SU-DHL-6 (cell line): Measurements from ENCODE around the gene WDR72.

Experiments used
- H2AFZ ChIP-seq: fragments of 200-600 bp; sonication (generic); 2 replicates; pipeline ENCODE4 v1.6.1; 2014; ENCODE audit warnings: low read depth, mild to moderate bottlenecking, moderate library complexity, mixed read lengths, antibody characterized with exemption, low read length; ENCODE audit not compliant: severe bottlenecking
- H3F3A ChIP-seq: fragments of 200-600 bp; shearing (Covaris generic); 2 replicates; pipeline ENCODE4 v1.6.0; 2016; ENCODE audit warnings: antibody characterized with exemption, mild to moderate bottlenecking; ENCODE audit not compliant: insufficient read depth
- H3K27ac ChIP-seq: fragments of 200-600 bp; sonication (generic); 2 replicates; pipeline ENCODE4 v1.5.1; 2016; ENCODE audit warnings: low read depth, mild to moderate bottlenecking, low read length, moderate library complexity, mixed read lengths
- H3K27me3 ChIP-seq: fragments of 200-600 bp; sonication (generic), shearing (Covaris generic); 2 replicates; pipeline ENCODE4 v1.6.0; 2014; ENCODE audit warnings: mild to moderate bottlenecking, low read length
- H3K36me3 ChIP-seq: fragments of 200-600 bp; sonication (generic); 2 replicates; pipeline ENCODE4 v1.6.1; 2014; ENCODE audit warnings: mild to moderate bottlenecking, low read length, mixed read lengths
- H3K4me2 ChIP-seq: fragments of 300-600, 200-600 bp; shearing (Covaris generic), sonication (generic); 2 replicates; pipeline ENCODE4 v1.6.0; 2014; ENCODE audit warnings: low read length, low read depth, mild to moderate bottlenecking; ENCODE audit not compliant: poor library complexity, severe bottlenecking
- H3K4me3 ChIP-seq: fragments of 200-600 bp; sonication (generic); 2 replicates; pipeline ENCODE4 v1.5.1; 2014; ENCODE audit warnings: antibody characterized with exemption, low read length, mild to moderate bottlenecking, mixed read lengths; ENCODE audit not compliant: insufficient read depth, poor library complexity, severe bottlenecking
- H3K79me2 ChIP-seq: fragments of 200-600 bp; sonication (generic); 2 replicates; pipeline ENCODE4 v1.6.1; 2014; ENCODE audit warnings: mild to moderate bottlenecking, low read length, moderate library complexity; ENCODE audit not compliant: insufficient read depth
- H3K9ac ChIP-seq: fragments of 200-600 bp; sonication (generic); 2 replicates; pipeline ENCODE4 v1.7.0; 2014; ENCODE audit warnings: mild to moderate bottlenecking, low read length
- H3K9me2 ChIP-seq: fragments of 200-600 bp; sonication (generic); replicated peaks from 2 replicates; pipeline ENCODE4 v1.6.1; 2014; ENCODE audit warnings: low read length; ENCODE audit not compliant: insufficient read depth
- H3K9me3 ChIP-seq: fragments of 200-600 bp; sonication (generic); 2 replicates; pipeline ENCODE4 v1.6.1; 2014; ENCODE audit warnings: low read length, mixed read lengths; ENCODE audit not compliant: insufficient read depth
- H4K20me1 ChIP-seq: fragments of 200-600 bp; sonication (generic); 2 replicates; pipeline ENCODE4 v1.6.1; 2014; ENCODE audit warnings: low read depth, mild to moderate bottlenecking, antibody characterized with exemption, low read length, moderate library complexity, mixed read lengths
- EZH2phosphoT487 ChIP-seq: fragments of 200-600 bp; sonication (generic), shearing (Covaris generic); conservative IDR thresholded peaks from 2 replicates; pipeline ENCODE4 v1.6.1; 2018; ENCODE audit warnings: mild to moderate bottlenecking, antibody characterized with exemption, low read length, moderate library complexity, mixed read lengths
- TF ChIP-seq, protein P1 (sequence below): fragments of 200-600 bp; sonication (generic); IDR thresholded peaks from one replicate; pipeline ENCODE4 v1.5.1; 2017; ENCODE audit warnings: antibody characterized with exemption, mild to moderate bottlenecking, low read length, moderate library complexity; ENCODE audit not compliant: insufficient read depth, poor library complexity, severe bottlenecking

The WDR72 gene

DNA sequence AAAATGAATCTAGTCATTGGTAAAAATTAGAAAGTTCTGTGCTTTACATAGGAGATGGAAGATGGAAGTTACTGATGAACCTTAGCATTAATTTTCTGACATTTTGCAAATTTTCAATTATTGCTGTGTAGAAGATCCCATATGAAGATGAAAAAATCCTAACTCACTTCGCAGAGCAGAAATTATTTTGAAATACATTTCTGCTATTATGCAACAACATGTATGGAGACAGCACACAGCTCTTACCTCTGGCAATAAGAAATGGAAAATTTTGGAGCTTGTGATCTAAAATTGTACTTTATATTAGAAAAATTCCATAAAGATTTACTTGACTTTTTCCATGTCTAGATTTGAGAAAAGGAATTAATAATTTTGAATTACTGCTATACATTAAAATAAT is 177.9 kb downstream of the WDR72 start:
- H3K27ac ChIP-seq, result no peak overlapping the region
- no peak overlapping the region for H3K4me3 ChIP-seq
- TF ChIP-seq, protein P1, sequence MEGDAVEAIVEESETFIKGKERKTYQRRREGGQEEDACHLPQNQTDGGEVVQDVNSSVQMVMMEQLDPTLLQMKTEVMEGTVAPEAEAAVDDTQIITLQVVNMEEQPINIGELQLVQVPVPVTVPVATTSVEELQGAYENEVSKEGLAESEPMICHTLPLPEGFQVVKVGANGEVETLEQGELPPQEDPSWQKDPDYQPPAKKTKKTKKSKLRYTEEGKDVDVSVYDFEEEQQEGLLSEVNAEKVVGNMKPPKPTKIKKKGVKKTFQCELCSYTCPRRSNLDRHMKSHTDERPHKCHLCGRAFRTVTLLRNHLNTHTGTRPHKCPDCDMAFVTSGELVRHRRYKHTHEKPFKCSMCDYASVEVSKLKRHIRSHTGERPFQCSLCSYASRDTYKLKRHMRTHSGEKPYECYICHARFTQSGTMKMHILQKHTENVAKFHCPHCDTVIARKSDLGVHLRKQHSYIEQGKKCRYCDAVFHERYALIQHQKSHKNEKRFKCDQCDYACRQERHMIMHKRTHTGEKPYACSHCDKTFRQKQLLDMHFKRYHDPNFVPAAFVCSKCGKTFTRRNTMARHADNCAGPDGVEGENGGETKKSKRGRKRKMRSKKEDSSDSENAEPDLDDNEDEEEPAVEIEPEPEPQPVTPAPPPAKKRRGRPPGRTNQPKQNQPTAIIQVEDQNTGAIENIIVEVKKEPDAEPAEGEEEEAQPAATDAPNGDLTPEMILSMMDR, result no peak
- no peak for TF ChIP-seq EZH2phosphoT487

DNA sequence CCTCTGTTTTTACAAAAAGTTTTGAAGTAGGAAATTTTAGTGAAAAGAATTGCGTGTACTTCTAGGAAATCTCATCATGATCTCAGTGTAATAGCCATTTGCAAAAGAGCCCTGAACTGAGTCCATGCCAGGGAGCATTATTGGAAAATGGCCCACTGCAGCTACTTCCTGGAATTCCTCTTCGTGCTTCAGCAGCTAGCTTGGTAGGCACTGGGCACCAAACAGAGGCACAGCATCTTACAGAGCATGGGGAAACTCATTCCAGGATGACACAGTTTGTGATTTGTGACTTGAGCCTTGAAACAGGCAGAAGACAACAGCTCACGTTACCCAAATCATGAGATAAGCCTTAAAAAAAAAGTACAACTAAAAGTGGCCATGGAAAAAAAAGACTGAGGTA is 179.1 kb downstream of the WDR72 start:
- no peak overlapping the region for H3K27ac ChIP-seq
- no peaks in the 10 kb centered on the region for H3K36me3 ChIP-seq
- H3K9me3 ChIP-seq, result no peaks in the 10 kb centered on the region
- no peak overlapping the region for H3K4me3 ChIP-seq
- no peak overlapping the region for H3K4me2 ChIP-seq
- TF ChIP-seq EZH2phosphoT487, result no peak
- TF ChIP-seq, protein P1, result no peak
- H3K79me2 ChIP-seq, result no peaks in the 10 kb centered on the region
- no peaks in the 10 kb centered on the region for H3K27me3 ChIP-seq
- H3F3A ChIP-seq, result no peaks in the 10 kb centered on the region
- no peak overlapping the region for H3K9ac ChIP-seq
- H2AFZ ChIP-seq, result no peak overlapping the region
- H4K20me1 ChIP-seq, result no peaks in the 10 kb centered on the region
- no peaks in the 10 kb centered on the region for H3K9me2 ChIP-seq

More for the DNA sequence above, 177.9 kb downstream of the WDR72 start:
- Histone ChIP-seq H3F3A (no peaks in the 10 kb centered on the region), H3K9ac (no peak overlapping the region), H4K20me1 (no peaks in the 10 kb centered on the region), H3K36me3 (no peaks in the 10 kb centered on the region), H3K9me2 (no peaks in the 10 kb centered on the region), H3K27me3 (no peaks in the 10 kb centered on the region), H3K4me2 (no peak overlapping the region), H3K79me2 (no peaks in the 10 kb centered on the region), H3K9me3 (no peaks in the 10 kb centered on the region), H2AFZ (no peak overlapping the region)

DNA sequence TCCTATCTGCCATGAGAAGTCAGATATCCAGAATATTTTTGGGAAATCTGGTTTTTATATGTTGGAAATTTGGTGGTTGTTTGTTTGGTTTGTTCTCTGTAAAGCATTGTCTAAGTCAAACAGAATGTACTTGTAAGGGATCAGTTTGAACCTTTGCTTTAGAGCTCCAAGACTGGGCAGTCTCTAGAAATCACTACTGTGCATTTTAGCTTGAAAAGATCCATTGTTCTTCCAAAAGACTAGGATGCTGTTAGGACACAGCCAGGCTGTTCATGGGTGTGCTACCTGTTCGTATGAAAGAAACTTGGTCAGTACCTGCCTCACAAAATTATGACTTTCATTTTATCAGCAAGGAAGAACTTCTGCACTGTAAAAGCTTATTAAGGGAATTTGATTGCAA is 182.6 kb downstream of the WDR72 start:
- no peaks in the 10 kb centered on the region for H3K9me3 ChIP-seq
- no peak overlapping the region for H3K27ac ChIP-seq
- no peaks in the 10 kb centered on the region for H3F3A ChIP-seq
- H3K4me3 ChIP-seq, result no peak overlapping the region
- H3K9me2 ChIP-seq, result no peaks in the 10 kb centered on the region
- no peak overlapping the region for H2AFZ ChIP-seq
- no peaks in the 10 kb centered on the region for H3K79me2 ChIP-seq
- TF ChIP-seq, protein P1, result no peak
- TF ChIP-seq EZH2phosphoT487, result no peak
- H4K20me1 ChIP-seq, result no peaks in the 10 kb centered on the region
- no peaks in the 10 kb centered on the region for H3K36me3 ChIP-seq
- H3K9ac ChIP-seq, result no peak overlapping the region
- no peak overlapping the region for H3K4me2 ChIP-seq
- H3K27me3 ChIP-seq, result no peaks in the 10 kb centered on the region
